Measurements from ENCODE around the gene EPGN.

The EPGN gene

DNA sequence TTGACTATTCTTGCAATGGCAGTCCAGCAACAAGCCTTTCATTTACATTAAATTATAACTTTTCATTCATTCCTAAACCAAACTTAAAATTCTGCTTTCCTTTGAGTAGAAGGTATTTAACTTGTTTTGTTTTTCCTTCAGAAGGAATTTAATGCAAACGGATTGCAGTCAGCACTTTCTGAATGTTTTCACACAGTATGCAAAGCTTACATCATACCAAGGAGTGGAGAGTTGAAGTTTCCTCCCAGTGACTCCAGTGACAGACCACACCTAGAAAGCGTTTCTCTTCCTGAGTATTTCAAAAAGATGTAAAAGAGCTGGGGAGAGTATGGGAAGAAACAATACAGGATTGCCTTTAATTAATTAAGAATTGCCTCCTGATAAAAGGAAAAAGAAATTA, 8.1 kb downstream of the EPGN start:
- Histone ChIP-seq H3K4me2 (no peak overlapping the region), H2AFZ (ENCODE audit: low read depth) (no peak overlapping the region), H4K20me1 (ENCODE audit: insufficient read depth) (no peaks in the 10 kb centered on the region), H3K4me3 (IDR thresholded peaks at IDR 0.05; ENCODE audit: insufficient read depth, low read depth, low read length) (no peak overlapping the region), H3K36me3 (ENCODE audit: insufficient read depth) (no peaks in the 10 kb centered on the region), H3K27me3 (ENCODE audit: insufficient read depth, low read depth) (no peaks in the 10 kb centered on the region), H3K79me2 (ENCODE audit: insufficient read depth, low read depth) (no peaks in the 10 kb centered on the region), H3K27ac (no peak overlapping the region), H3K9ac (no peak overlapping the region), H3K4me1 (ENCODE audit: low read depth, poor library complexity, severe bottlenecking) (peaks cover 12% of the 10 kb centered on the region)
- TF ChIP-seq, protein P1, sequence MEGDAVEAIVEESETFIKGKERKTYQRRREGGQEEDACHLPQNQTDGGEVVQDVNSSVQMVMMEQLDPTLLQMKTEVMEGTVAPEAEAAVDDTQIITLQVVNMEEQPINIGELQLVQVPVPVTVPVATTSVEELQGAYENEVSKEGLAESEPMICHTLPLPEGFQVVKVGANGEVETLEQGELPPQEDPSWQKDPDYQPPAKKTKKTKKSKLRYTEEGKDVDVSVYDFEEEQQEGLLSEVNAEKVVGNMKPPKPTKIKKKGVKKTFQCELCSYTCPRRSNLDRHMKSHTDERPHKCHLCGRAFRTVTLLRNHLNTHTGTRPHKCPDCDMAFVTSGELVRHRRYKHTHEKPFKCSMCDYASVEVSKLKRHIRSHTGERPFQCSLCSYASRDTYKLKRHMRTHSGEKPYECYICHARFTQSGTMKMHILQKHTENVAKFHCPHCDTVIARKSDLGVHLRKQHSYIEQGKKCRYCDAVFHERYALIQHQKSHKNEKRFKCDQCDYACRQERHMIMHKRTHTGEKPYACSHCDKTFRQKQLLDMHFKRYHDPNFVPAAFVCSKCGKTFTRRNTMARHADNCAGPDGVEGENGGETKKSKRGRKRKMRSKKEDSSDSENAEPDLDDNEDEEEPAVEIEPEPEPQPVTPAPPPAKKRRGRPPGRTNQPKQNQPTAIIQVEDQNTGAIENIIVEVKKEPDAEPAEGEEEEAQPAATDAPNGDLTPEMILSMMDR (conservative IDR thresholded peaks at IDR 0.05; ENCODE audit: low read depth, low read length) = no peak

DNA sequence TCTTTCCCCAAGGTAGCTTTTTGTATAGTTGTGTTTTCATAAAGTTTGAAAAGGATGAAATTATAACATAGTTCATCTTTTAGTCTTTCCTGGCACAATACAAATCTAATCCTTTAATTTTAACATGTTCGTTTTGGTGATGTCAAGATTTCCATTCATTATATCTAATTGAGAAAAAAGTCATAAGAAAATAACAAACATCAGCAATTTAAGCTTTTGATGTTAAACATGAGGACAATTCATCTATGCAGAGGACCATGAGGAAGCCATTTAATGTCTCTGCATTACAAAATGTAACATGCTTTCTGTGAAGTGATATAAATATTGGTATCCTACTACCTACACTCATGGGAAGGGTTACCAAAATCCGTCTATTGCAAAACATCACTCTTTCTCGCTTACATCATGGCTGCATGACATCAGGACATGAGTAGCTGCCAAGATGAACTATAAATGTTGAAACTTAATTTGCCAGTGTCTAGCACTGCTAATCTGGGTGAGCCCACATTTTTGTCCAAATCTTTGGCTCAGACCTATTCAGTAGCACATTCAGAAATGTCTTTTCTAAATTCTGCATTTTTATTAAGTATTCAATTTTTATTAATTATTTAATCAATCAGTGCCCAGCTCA, 9.5 kb downstream of the EPGN start:
- H3K79me2 ChIP-seq (ENCODE audit: insufficient read depth, low read depth) = no peaks in the 10 kb centered on the region
- no peak overlapping the region for H3K27ac ChIP-seq

DNA sequence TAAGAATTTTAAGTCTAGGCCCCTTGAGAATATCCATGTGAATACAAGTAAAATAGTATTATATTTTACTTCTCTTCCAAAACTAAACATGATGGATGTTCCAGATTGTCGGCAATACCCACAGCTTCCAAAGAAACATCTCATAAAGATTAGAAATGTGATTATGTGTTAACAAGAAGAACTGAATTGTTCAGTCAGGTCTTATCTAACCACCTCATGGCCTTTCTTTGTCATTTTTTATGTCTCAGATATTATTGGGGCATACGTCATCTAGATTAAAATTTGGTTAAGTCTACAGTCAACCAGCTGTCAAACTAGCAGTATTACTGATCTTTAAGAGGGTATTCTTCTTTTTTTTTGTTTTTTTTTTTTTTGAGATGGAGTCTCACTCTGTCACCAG, 10.0 kb downstream of the EPGN start:
- TF ChIP-seq, protein P1 (conservative IDR thresholded peaks at IDR 0.05; ENCODE audit: low read depth, low read length) = no peak
- Histone ChIP-seq H3K27me3 (ENCODE audit: insufficient read depth, low read depth) (no peaks in the 10 kb centered on the region), H3K4me3 (IDR thresholded peaks at IDR 0.05; ENCODE audit: insufficient read depth, low read depth, low read length) (no peak overlapping the region), H3K79me2 (ENCODE audit: insufficient read depth, low read depth) (no peaks in the 10 kb centered on the region), H3K27ac (no peak overlapping the region), H3K36me3 (ENCODE audit: insufficient read depth) (no peaks in the 10 kb centered on the region), H3K9ac (no peak overlapping the region), H3K4me1 (ENCODE audit: low read depth, poor library complexity, severe bottlenecking) (peaks cover 12% of the 10 kb centered on the region), H2AFZ (ENCODE audit: low read depth) (no peak overlapping the region), H4K20me1 (ENCODE audit: insufficient read depth) (no peaks in the 10 kb centered on the region), H3K4me2 (no peak overlapping the region)

More for the DNA sequence above, 9.5 kb downstream of the EPGN start:
- Histone ChIP-seq H3K4me3 (IDR thresholded peaks at IDR 0.05; ENCODE audit: insufficient read depth, low read depth, low read length) (no peak overlapping the region), H3K36me3 (ENCODE audit: insufficient read depth) (no peaks in the 10 kb centered on the region), H3K9ac (no peak overlapping the region), H3K4me1 (ENCODE audit: low read depth, poor library complexity, severe bottlenecking) (peaks cover 12% of the 10 kb centered on the region), H4K20me1 (ENCODE audit: insufficient read depth) (no peaks in the 10 kb centered on the region), H3K27me3 (ENCODE audit: insufficient read depth, low read depth) (no peaks in the 10 kb centered on the region), H3K4me2 (no peak overlapping the region), H2AFZ (ENCODE audit: low read depth) (no peak overlapping the region)
- TF ChIP-seq, protein P1 (conservative IDR thresholded peaks at IDR 0.05; ENCODE audit: low read depth, low read length) = no peak

- Histone ChIP-seq H3K36me3 (ENCODE audit: insufficient read depth) (no peaks in the 10 kb centered on the region), H4K20me1 (ENCODE audit: insufficient read depth) (no peaks in the 10 kb centered on the region), H3K4me3 (IDR thresholded peaks at IDR 0.05; ENCODE audit: insufficient read depth, low read depth, low read length) (no peak overlapping the region), H2AFZ (ENCODE audit: low read depth) (no peak overlapping the region), H3K9ac (no peak overlapping the region), H3K27ac (no peak overlapping the region), H3K27me3 (ENCODE audit: insufficient read depth, low read depth) (no peaks in the 10 kb centered on the region), H3K4me1 (ENCODE audit: low read depth, poor library complexity, severe bottlenecking) (peaks cover 23% of the 10 kb centered on the region), H3K79me2 (ENCODE audit: insufficient read depth, low read depth) (no peaks in the 10 kb centered on the region), H3K4me2 (no peak overlapping the region)
- TF ChIP-seq, protein P1 (conservative IDR thresholded peaks at IDR 0.05; ENCODE audit: low read depth, low read length) = no peak
Measured at GRCh38 chr4:74319470-74319869, 11.2 kb downstream of the EPGN start.
